Measurements from ENCODE around the gene SHISA8.

GRCh38 chr22:41940832-41941765 lies 26.2 kb upstream of the SHISA8 start:
- TF ChIP-seq, protein P1, sequence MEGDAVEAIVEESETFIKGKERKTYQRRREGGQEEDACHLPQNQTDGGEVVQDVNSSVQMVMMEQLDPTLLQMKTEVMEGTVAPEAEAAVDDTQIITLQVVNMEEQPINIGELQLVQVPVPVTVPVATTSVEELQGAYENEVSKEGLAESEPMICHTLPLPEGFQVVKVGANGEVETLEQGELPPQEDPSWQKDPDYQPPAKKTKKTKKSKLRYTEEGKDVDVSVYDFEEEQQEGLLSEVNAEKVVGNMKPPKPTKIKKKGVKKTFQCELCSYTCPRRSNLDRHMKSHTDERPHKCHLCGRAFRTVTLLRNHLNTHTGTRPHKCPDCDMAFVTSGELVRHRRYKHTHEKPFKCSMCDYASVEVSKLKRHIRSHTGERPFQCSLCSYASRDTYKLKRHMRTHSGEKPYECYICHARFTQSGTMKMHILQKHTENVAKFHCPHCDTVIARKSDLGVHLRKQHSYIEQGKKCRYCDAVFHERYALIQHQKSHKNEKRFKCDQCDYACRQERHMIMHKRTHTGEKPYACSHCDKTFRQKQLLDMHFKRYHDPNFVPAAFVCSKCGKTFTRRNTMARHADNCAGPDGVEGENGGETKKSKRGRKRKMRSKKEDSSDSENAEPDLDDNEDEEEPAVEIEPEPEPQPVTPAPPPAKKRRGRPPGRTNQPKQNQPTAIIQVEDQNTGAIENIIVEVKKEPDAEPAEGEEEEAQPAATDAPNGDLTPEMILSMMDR (IDR thresholded peaks at IDR 0.05; ENCODE audit: borderline replicate concordance, extremely low read depth, low read length, poor library complexity, severe bottlenecking): peak; percentile 97
- no peak for TF ChIP-seq EZH2 (IDR thresholded peaks at IDR 0.05; ENCODE audit: borderline replicate concordance, low read depth, low read length, severe bottlenecking)

Data from DND-41 (cell line).